Peyer's patch (tissue), 4 donors: ENCODE results near the gene PITX1.

ENCODE experiments used
- POLR2A ChIP-seq, 2 donors: fragments of 450-650 bp; IDR thresholded peaks; one replicate each; pipeline ENCODE4 v1.5.1; 2017; ENCODE audit warnings: antibody characterized with exemption in 2 of 2, mild to moderate bottlenecking in 2 of 2, moderate library complexity in 2 of 2
- TF ChIP-seq, protein P1 (sequence below), 6 experiments: fragments of 450-650 bp in 4 of 6; fragments of 200-600 bp in 2 of 6; sonication (generic) in 1 of 6; IDR thresholded peaks; one replicate each; pipeline ENCODE4 v1.5.1; 2017 to 2019; ENCODE audit warnings: antibody characterized with exemption in 6 of 6, mild to moderate bottlenecking in 3 of 6, moderate library complexity in 1 of 6

DNA sequence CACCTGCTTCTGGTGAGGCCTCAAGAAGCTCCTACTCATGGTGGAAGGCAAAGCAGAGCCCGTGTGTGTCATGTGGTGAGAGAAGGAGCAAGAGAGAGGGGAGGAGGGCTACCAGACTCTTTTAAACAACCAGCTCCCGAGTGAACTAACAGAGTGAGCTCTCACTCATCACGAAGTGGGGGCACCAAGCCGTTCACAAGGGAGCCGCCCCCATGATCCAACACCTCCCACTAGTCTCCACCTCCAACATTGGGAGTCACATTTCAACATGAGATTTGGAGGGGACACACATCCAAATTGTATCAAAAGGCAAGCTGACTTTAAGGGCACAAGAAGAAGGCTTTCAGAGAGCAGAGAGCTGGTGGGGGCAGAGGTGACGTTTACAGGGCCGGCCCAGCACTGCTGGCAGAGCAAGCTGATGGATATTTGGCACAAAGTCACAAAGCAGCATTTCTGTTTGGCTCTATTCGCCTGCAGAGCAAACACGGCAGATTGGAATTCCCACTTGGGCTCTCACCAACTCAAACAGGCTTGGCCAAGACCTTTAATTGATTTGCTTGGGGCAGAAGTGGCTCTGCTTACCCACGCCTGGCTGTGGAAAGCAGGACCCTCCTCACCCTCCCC is 20.0 kb downstream of the PITX1 start:
- TF ChIP-seq, protein P1, sequence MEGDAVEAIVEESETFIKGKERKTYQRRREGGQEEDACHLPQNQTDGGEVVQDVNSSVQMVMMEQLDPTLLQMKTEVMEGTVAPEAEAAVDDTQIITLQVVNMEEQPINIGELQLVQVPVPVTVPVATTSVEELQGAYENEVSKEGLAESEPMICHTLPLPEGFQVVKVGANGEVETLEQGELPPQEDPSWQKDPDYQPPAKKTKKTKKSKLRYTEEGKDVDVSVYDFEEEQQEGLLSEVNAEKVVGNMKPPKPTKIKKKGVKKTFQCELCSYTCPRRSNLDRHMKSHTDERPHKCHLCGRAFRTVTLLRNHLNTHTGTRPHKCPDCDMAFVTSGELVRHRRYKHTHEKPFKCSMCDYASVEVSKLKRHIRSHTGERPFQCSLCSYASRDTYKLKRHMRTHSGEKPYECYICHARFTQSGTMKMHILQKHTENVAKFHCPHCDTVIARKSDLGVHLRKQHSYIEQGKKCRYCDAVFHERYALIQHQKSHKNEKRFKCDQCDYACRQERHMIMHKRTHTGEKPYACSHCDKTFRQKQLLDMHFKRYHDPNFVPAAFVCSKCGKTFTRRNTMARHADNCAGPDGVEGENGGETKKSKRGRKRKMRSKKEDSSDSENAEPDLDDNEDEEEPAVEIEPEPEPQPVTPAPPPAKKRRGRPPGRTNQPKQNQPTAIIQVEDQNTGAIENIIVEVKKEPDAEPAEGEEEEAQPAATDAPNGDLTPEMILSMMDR (IDR thresholded peaks at IDR 0.05), result no peak
- TF ChIP-seq POLR2A (IDR thresholded peaks at IDR 0.05), result no peak
